Activated CD8-positive, alpha-beta T cell treated with anti-CD3 and anti-CD28 coated beads, Interleukin-2, amount 10 ng/mL, durations not matched to agents 7 days and 5 days (primary cell): ENCODE results near the gene XIRP1. TPM values are rescaled to one million over a fixed set of nuclear protein-coding genes. Genes with fewer than 3 reads are reported as not detected.

Experiments
- ATAC-seq: fragments of 150-1000 bp; cut with Tn5 transposase; one replicate; pipeline ENCODE4 v1.10.0; 2021; ENCODE audit warnings: moderate library complexity
- CTCF ChIA-PET: fragments of 350-600 bp; sonication (Branson Sonifier 250); formaldehyde crosslinking; loops from one replicate; lab custom pipeline; 2021; ENCODE audit warnings: antibody characterized with exemption; lab: Charles Lee
- POLR2A ChIA-PET: fragments of 350-600 bp; sonication (Branson Sonifier 250); formaldehyde crosslinking; loops from one replicate; lab custom pipeline; 2021; ENCODE audit warnings: antibody characterized with exemption; lab: Charles Lee
- DNase-seq: peaks from one replicate; pipeline ENCODE4 v3.0.0-alpha.2; 2020
- H3K27ac Mint-ChIP-seq: one replicate; pipeline ENCODE4 v1.8.0; 2021; ENCODE audit warnings: mild to moderate bottlenecking, mixed read lengths
- H3K27me3 Mint-ChIP-seq: one replicate; pipeline ENCODE4 v1.8.0; 2021; ENCODE audit warnings: low read depth, mixed read lengths
- H3K36me3 Mint-ChIP-seq: one replicate; pipeline ENCODE4 v1.8.0; 2021; ENCODE audit warnings: low read depth, mixed read lengths
- H3K4me1 Mint-ChIP-seq: one replicate; pipeline ENCODE4 v1.8.0; 2021; ENCODE audit warnings: low read depth, mixed read lengths
- H3K4me3 Mint-ChIP-seq: one replicate; pipeline ENCODE4 v1.8.0; 2021; ENCODE audit warnings: mild to moderate bottlenecking, mixed read lengths
- H3K9me3 Mint-ChIP-seq: one replicate; pipeline ENCODE4 v1.8.0; 2022; ENCODE audit warnings: mixed read lengths; ENCODE audit not compliant: insufficient read depth
- microRNA-seq: library from miRNA; unstranded; fragments of <30 nt; microRNA quantifications from one replicate; pipeline ENCODE4 v1.2.0, GENCODE V29; 2022
- total RNA-seq, 2 experiments: library from RNA; stranded (reverse); gene quantifications; one replicate each; pipeline ENCODE4 v1.2.3, GENCODE V29; 2021

The XIRP1 gene
- total RNA-seq, 2 experiments from 2014 or later = not detected

GRCh38 chr3:39133822-39134221 lies 58.6 kb downstream of the XIRP1 start:
- H3K4me3 Mint-ChIP-seq = no peak overlapping the region
- H3K27ac Mint-ChIP-seq = no peak overlapping the region
- H3K36me3 Mint-ChIP-seq = no peaks in the 10 kb centered on the region
- no peak for DNase-seq
- CTCF ChIA-PET = interaction anchor here (13.3 kb wide), 1 partner anchor 157 kb away, joined by 148 read pairs; no protein-coding TSS in a partner anchor
- POLR2A ChIA-PET = no interaction called here
- H3K4me1 Mint-ChIP-seq = peaks cover 8% of the 10 kb centered on the region
- peaks cover 2% of the 10 kb centered on the region for H3K27me3 Mint-ChIP-seq
- no peaks in the 10 kb centered on the region for H3K9me3 Mint-ChIP-seq
- no peak for ATAC-seq

Small RNAs within 50 kb of the gene (microRNA-seq; reads per million reads assigned to microRNA genes)
- gene MIR6822 = not detected

Other genes starting within 250 kb of the XIRP1 start
- gene SCN11A, start 140.7 kb downstream of the XIRP1 start, total RNA-seq = not detected
- 10 to 100 TPM; 19.7 to 22.5 TPM for gene WDR48, start 140.6 kb downstream of the XIRP1 start, total RNA-seq
- gene GORASP1, start 85.0 kb downstream of the XIRP1 start, total RNA-seq = 10 to 100 TPM; 10.8 to 11.0 TPM
- gene TTC21A, start 84.9 kb downstream of the XIRP1 start, total RNA-seq = 1 to 10 TPM in 1 of 2 experiments, under 1 TPM in 1; 0.97 to 1.2 TPM
- 10 to 100 TPM; 15.6 to 16.0 TPM for gene CSRNP1, start 39.0 kb downstream of the XIRP1 start, total RNA-seq
- under 1 TPM; 0.42 to 0.95 TPM for gene CX3CR1, start 87.4 kb upstream of the XIRP1 start, total RNA-seq
- gene CCR8, start 137.1 kb upstream of the XIRP1 start, total RNA-seq = under 1 TPM; 0.55 to 0.94 TPM
- gene SLC25A38, start 190.8 kb upstream of the XIRP1 start, total RNA-seq = 10 to 100 TPM; 40.2 to 42.4 TPM
- 1,000 to 10,000 TPM; 1,654 to 1,730 TPM for gene RPSA, start 214.1 kb upstream of the XIRP1 start, total RNA-seq